B cell (primary cell): ENCODE results near the gene NLRP1. TPM values are rescaled to one million over a fixed set of nuclear protein-coding genes. Genes with fewer than 3 reads are reported as not detected.

ENCODE experiments used
- ATAC-seq: fragments of 200-7000 bp; cut with Tn5 transposase; one replicate; pipeline ENCODE4 v1.10.0; 2021; ENCODE audit warnings: low read depth, mild to moderate bottlenecking, moderate number of reproducible peaks, moderate library complexity
- CTCF ChIA-PET: fragments of 350-600 bp; sonication (Branson Sonifier 250); formaldehyde crosslinking; loops from one replicate; lab custom pipeline; 2021; ENCODE audit warnings: antibody characterized with exemption, inconsistent platforms; lab: Charles Lee
- POLR2A ChIA-PET: fragments of 350-600 bp; sonication (Branson Sonifier 250); formaldehyde crosslinking; loops from one replicate; lab custom pipeline; 2021; ENCODE audit warnings: antibody characterized with exemption; lab: Charles Lee
- DNase-seq: peaks from one replicate; pipeline ENCODE4 v3.0.0; 2013
- H2AFZ ChIP-seq: 2 replicates; pipeline ENCODE4 v1.6.1; 2012; ENCODE audit warnings: mild to moderate bottlenecking, low read depth, low read length; ENCODE audit not compliant: insufficient read depth, poor library complexity, severe bottlenecking
- H3K27ac ChIP-seq, 2 donors: 1 replicate in 1 of 2; 2 replicates in 1 of 2; pipeline ENCODE4 v1.5.1; 2012 to 2013; ENCODE audit warnings: low read length in 2 of 2, mild to moderate bottlenecking in 2 of 2, moderate library complexity in 1 of 2
- H3K27me3 ChIP-seq, 4 experiments: fragments of 200-600 bp in 1 of 4; sonication (generic) in 1 of 4; replicated peaks in 1 of 4; 1 replicate in 2 of 4; 2 replicates in 2 of 4; pipeline versions ENCODE4 v1.6.1 to v1.7.0; 2013 to 2016; ENCODE audit warnings: low read length in 3 of 4, mild to moderate bottlenecking in 2 of 4, mixed read lengths in 1 of 4, moderate library complexity in 1 of 4; ENCODE audit not compliant: insufficient read depth in 4 of 4, control insufficient read depth in 3 of 4; ENCODE audit errors: control extremely low read depth in 1 of 4
- H3K36me3 ChIP-seq, 2 experiments: replicated peaks in 1 of 2; 1 replicate in 1 of 2; 2 replicates in 1 of 2; pipeline versions ENCODE4 v1.6.1 to v1.7.1; 2013; ENCODE audit warnings: low read length in 1 of 2; ENCODE audit not compliant: insufficient read depth in 2 of 2, control insufficient read depth in 1 of 2; ENCODE audit errors: control extremely low read depth in 1 of 2, extremely low read depth in 1 of 2
- H3K4me1 ChIP-seq, 2 donors: fragments of 200-600 bp in 1 of 2; sonication (generic) in 1 of 2; 1 replicate in 1 of 2; 2 replicates in 1 of 2; pipeline versions ENCODE4 v1.5.1 to v1.6.1; 2013 to 2017; ENCODE audit warnings: low read length in 2 of 2; ENCODE audit not compliant: control insufficient read depth in 2 of 2, insufficient read depth in 2 of 2
- H3K4me2 ChIP-seq: replicated peaks from 2 replicates; pipeline ENCODE3; 2012; ENCODE audit warnings: mild to moderate bottlenecking, low read depth, low read length; ENCODE audit not compliant: poor library complexity, severe bottlenecking
- H3K4me3 ChIP-seq, 5 experiments: fragments of 200-600 bp in 1 of 5; sonication (generic) in 1 of 5; 1 replicate in 3 of 5; 2 replicates in 2 of 5; pipeline versions ENCODE4 v1.5.1 to v1.7.0; 2011 to 2016; ENCODE audit warnings: low read length in 4 of 5, mild to moderate bottlenecking in 4 of 5, low read depth in 2 of 5, control low read depth in 1 of 5, moderate library complexity in 1 of 5; ENCODE audit not compliant: insufficient read depth in 1 of 5; ENCODE audit errors: control extremely low read depth in 1 of 5, extremely low read depth in 1 of 5
- H3K79me2 ChIP-seq: fragments of 200-600 bp; sonication (generic); one replicate; pipeline ENCODE4 v1.6.0; 2016; ENCODE audit warnings: low read length; ENCODE audit not compliant: control insufficient read depth, insufficient read depth
- H3K9ac ChIP-seq: fragments of 200-600 bp; sonication (generic); 2 replicates; pipeline ENCODE4 v1.6.1; 2017; ENCODE audit warnings: mild to moderate bottlenecking, low read length, moderate library complexity
- H3K9me3 ChIP-seq, 3 donors: one replicate each; pipeline versions ENCODE4 v1.6.1 to v1.7.1; 2013; ENCODE audit warnings: low read length in 2 of 3; ENCODE audit not compliant: control insufficient read depth in 2 of 3, insufficient read depth in 1 of 3; ENCODE audit errors: control extremely low read depth in 1 of 3
- H4K20me1 ChIP-seq: 2 replicates; pipeline ENCODE4 v1.6.0; 2012; ENCODE audit warnings: mild to moderate bottlenecking, low read length; ENCODE audit not compliant: insufficient read depth, control insufficient read depth, poor library complexity, severe bottlenecking
- H3K27ac Mint-ChIP-seq: one replicate; pipeline ENCODE4 v1.8.0; 2021; ENCODE audit warnings: mixed read lengths
- H3K27me3 Mint-ChIP-seq: one replicate; pipeline ENCODE4 v1.8.0; 2021; ENCODE audit warnings: mixed read lengths
- H3K4me1 Mint-ChIP-seq: one replicate; pipeline ENCODE4 v1.8.0; 2021; ENCODE audit warnings: mixed read lengths
- H3K4me3 Mint-ChIP-seq: one replicate; pipeline ENCODE4 v1.8.0; 2021; ENCODE audit warnings: mixed read lengths
- H3K9me3 Mint-ChIP-seq: one replicate; pipeline ENCODE4 v1.8.0; 2022; ENCODE audit warnings: mixed read lengths; ENCODE audit not compliant: insufficient read depth
- EZH2 ChIP-seq: IDR thresholded peaks from 2 replicates; pipeline ENCODE4 v1.6.1; 2012; ENCODE audit warnings: borderline replicate concordance, low read depth, mild to moderate bottlenecking, moderate library complexity, low read length; ENCODE audit not compliant: insufficient read depth, poor library complexity, severe bottlenecking
- WGBS: methylation state at CpG from one replicate; pipeline ENCODE4 v1.1.5; 2013; ENCODE audit warnings: missing lambda C conversion rate; ENCODE audit not compliant: insufficient coverage; 5-methylcytosine and 5-hydroxymethylcytosine counted together
- intact Hi-C: fragments of 100-400 bp; cut with micrococcal nuclease; formaldehyde crosslinking; loops from one replicate; pipeline ENCODE4 v1.10.0; 2022
- polyA plus RNA-seq: library from polyadenylated mRNA; depleted of rRNA; stranded (reverse); fragments of >200 nt; gene quantifications from 2 replicates; pipeline ENCODE4 v1.2.3, GENCODE V29; 2012
- total RNA-seq, 2 donors: library from RNA; stranded (reverse); fragments of 120-200 nt in 1 of 2; gene quantifications; 1 replicate in 1 of 2; 2 replicates in 1 of 2; pipeline versions ENCODE4 v1.2.3 to v1.2.4, GENCODE V29; 2013 to 2022
- TF ChIP-seq, protein P1 (sequence below): fragments of 200-600 bp; IDR thresholded peaks from one replicate; pipeline ENCODE4 v1.8.0; 2022; ENCODE audit warnings: antibody characterized with exemption, mild to moderate bottlenecking

Gene NLRP1
- total and polyA plus RNA-seq, 2 donors (not counting 1 experiment from before 2014, with no cell fraction given): 141 to 189 TPM

- POLR2A ChIA-PET: no interaction called here
- H3K9me3 Mint-ChIP-seq: no peaks in the 10 kb centered on the region
- H3K4me3 Mint-ChIP-seq: peak overlapping the region; percentile 10
- DNase-seq (no peak), ATAC-seq (no peak)
- CTCF ChIA-PET: interaction anchor here (2.5 to 3.4 kb wide), 3 partner anchors 121 to 850 kb away, joined by 12 to 23 read pairs (median 14); partner anchors contain the start of gene AIPL1
- Histone ChIP-seq H3K79me2 (peaks cover 50% of the 10 kb centered on the region), H3K36me3 (peaks cover 0 to 14% of the 10 kb centered on the region in 2 experiments), H3K4me2 (peak overlapping the region; percentile 1), H2AFZ (peak overlapping the region; percentile 20), H3K4me3 (no peak overlapping the region), H3K9ac (no peak overlapping the region), H4K20me1 (no peaks in the 10 kb centered on the region), H3K27ac (peak overlapping the region; percentile 86 to 95), H3K9me3 (no peaks in the 10 kb centered on the region), H3K27me3 (no peaks in the 10 kb centered on the region), H3K4me1 (peaks cover 35 to 55% of the 10 kb centered on the region in 2 donors)
- peak overlapping the region; percentile 98 for H3K27ac Mint-ChIP-seq
- intact Hi-C loops: loop anchor here (10.0 kb wide), 1 partner anchor 1069 kb away; the partner anchor contains the start of genes C17orf100 and MED31
- no peaks in the 10 kb centered on the region for H3K27me3 Mint-ChIP-seq
- WGBS: 29% methylated on average over 6 of the region's 11 CpGs
- peaks cover 54% of the 10 kb centered on the region for H3K4me1 Mint-ChIP-seq
- no peak for TF ChIP-seq EZH2
- TF ChIP-seq, protein P1, sequence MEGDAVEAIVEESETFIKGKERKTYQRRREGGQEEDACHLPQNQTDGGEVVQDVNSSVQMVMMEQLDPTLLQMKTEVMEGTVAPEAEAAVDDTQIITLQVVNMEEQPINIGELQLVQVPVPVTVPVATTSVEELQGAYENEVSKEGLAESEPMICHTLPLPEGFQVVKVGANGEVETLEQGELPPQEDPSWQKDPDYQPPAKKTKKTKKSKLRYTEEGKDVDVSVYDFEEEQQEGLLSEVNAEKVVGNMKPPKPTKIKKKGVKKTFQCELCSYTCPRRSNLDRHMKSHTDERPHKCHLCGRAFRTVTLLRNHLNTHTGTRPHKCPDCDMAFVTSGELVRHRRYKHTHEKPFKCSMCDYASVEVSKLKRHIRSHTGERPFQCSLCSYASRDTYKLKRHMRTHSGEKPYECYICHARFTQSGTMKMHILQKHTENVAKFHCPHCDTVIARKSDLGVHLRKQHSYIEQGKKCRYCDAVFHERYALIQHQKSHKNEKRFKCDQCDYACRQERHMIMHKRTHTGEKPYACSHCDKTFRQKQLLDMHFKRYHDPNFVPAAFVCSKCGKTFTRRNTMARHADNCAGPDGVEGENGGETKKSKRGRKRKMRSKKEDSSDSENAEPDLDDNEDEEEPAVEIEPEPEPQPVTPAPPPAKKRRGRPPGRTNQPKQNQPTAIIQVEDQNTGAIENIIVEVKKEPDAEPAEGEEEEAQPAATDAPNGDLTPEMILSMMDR: no peak
These were observed 1.7 kb upstream of the NLRP1 start for GRCh38 chr17:5585836-5586521.

DNA sequence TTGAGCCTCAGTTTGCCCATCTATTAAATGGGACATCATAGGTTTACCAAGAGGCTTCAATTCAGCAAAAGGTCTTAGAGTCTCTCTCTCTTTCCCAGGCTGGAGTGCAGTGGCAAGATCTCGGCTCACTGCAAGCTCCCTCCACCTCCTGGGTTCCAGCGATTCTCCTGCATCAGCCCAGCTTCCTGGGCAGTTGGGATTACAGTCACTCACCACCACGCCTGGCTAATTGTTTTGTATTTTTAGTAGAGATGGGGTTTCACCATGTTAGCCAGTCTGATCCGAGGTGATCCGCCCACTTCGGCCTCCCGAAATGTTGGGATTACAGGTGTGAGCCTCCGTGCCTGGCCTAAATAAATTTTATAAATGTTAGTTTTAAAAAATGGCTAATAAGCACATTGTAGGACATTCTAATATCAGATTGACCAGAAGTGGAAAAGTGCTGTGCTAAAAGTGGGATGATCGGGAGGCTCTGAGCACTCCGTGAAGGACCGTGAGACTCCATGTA lies 1.0 kb upstream of the NLRP1 start:
- Histone ChIP-seq H3K4me3 (peak overlapping the region in 1 of 5 experiments; percentile 92), H3K79me2 (peaks cover 50% of the 10 kb centered on the region), H3K9ac (no peak overlapping the region), H3K27me3 (no peaks in the 10 kb centered on the region), H3K36me3 (peaks cover 0 to 17% of the 10 kb centered on the region in 2 experiments), H4K20me1 (no peaks in the 10 kb centered on the region), H3K27ac (peak overlapping the region; percentile 86 to 95), H2AFZ (peak overlapping the region; percentile 81), H3K4me1 (peaks cover 41 to 58% of the 10 kb centered on the region in 2 donors), H3K9me3 (no peaks in the 10 kb centered on the region), H3K4me2 (peak overlapping the region; percentile 92)
- Mint-ChIP-seq H3K27me3 (no peaks in the 10 kb centered on the region), H3K4me1 (peaks cover 60% of the 10 kb centered on the region), H3K4me3 (peak overlapping the region; percentile 97), H3K27ac (peak overlapping the region; percentile 98), H3K9me3 (no peaks in the 10 kb centered on the region)
- ChIA-PET CTCF (interaction anchor here (2.5 to 3.4 kb wide), 3 partner anchors 122 to 850 kb away, joined by 12 to 23 read pairs (median 14); partner anchors contain the start of gene AIPL1), POLR2A (no interaction called here)
- intact Hi-C loops: loop anchor here (10.0 kb wide), 1 partner anchor 1069 kb away; the partner anchor contains the start of genes C17orf100 and MED31
- WGBS: 100% methylated on average over 6 of the region's 11 CpGs
- DNase-seq (no peak), ATAC-seq (no peak)
- TF ChIP-seq, protein P1: no peak
- no peak for TF ChIP-seq EZH2
